ENCODE results near the gene TNFRSF12A.

GRCh38 chr16:2983706-2984136, 36.4 kb upstream of the TNFRSF12A start:
- TF ChIP-seq CTCF (conservative IDR thresholded peaks at IDR 0.05; ENCODE audit: low read depth, low read length), result peak; percentile 94
- TF ChIP-seq SMC3 (IDR thresholded peaks at IDR 0.05; ENCODE audit: low read depth, low read length), result peak; percentile 52
- no peak for TF ChIP-seq NFE2L2 (IDR thresholded peaks at IDR 0.05; ENCODE audit: low read depth, low read length)
- 0 out of 2 replicates have a peak, but pooled peaks have one; percentile 28 for TF ChIP-seq POLR2A (IDR thresholded peaks at IDR 0.05; ENCODE audit: low read depth, low read length)
- TF ChIP-seq CEBPB (IDR thresholded peaks at IDR 0.05; ENCODE audit: low read depth, low read length), result no peak
- TF ChIP-seq RAD21 (IDR thresholded peaks at IDR 0.05; ENCODE audit: low read length), result peak; percentile 77
- peak; percentile 42; the same call in 1 of the 2 replicates for TF ChIP-seq MAZ (IDR thresholded peaks at IDR 0.05; ENCODE audit: borderline replicate concordance, low read depth, low read length)
- no peak for TF ChIP-seq MXI1 (IDR thresholded peaks at IDR 0.05; ENCODE audit: borderline replicate concordance, low read depth, low read length)
- no peak for TF ChIP-seq CHD1 (IDR thresholded peaks at IDR 0.05; ENCODE audit: low read depth, low read length)
- TF ChIP-seq, protein P1, sequence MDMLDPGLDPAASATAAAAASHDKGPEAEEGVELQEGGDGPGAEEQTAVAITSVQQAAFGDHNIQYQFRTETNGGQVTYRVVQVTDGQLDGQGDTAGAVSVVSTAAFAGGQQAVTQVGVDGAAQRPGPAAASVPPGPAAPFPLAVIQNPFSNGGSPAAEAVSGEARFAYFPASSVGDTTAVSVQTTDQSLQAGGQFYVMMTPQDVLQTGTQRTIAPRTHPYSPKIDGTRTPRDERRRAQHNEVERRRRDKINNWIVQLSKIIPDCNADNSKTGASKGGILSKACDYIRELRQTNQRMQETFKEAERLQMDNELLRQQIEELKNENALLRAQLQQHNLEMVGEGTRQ (IDR thresholded peaks at IDR 0.05; ENCODE audit: low read depth, low read length), result no peak
- no peak for TF ChIP-seq RFX5 (IDR thresholded peaks at IDR 0.05; ENCODE audit: low read depth, low read length)

Measured in IMR-90 (cell line).